ENCODE data around the gene TP53I3. TPM values are rescaled to one million over a fixed set of nuclear protein-coding genes. Genes with fewer than 3 reads are reported as not detected.
"Not testable (repeated sequence)": the region's sequence is repeated elsewhere in the genome, so short reads cannot be mapped to it uniquely, and the experiment has no call there.

The TP53I3 gene
- total RNA-seq, 3 donors from 2014 or later, result 19.2 to 24.3 (median 19.6) TPM

DNA sequence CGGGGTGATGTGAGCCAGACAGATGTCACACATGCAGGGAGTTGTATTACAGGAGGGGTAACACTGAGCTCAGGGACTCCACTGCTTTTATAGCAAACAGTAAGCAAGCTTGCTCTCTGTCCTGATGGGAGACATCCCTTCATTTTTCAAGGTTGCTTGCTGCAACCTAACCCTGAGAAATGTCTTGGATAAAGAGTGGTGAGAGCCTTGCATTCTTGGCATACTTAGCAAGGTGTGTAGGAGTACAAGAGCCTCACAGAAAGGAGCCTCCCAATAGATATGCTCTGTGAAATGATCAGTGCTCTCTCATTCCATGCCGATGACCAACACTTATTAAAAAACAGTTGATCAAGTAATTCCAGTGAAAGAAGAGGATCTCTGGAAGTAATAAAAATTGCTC is 30.4 kb upstream of the TP53I3 start:
- no peaks in the 10 kb centered on the region for H3K4me1 ChIP-seq
- intact Hi-C loops (cut with DNase I; ENCODE audit: low total_unique reads), result no loop called here
- no peak overlapping the region for H3K4me3 ChIP-seq
- TF ChIP-seq POLR2A (IDR thresholded peaks at IDR 0.05), result no peak
- H3K9me3 ChIP-seq, result peaks cover 0 to 6% of the 10 kb centered on the region in 2 donors
- no peak overlapping the region for H3K27ac ChIP-seq
- no peak for DNase-seq (ENCODE audit: low spot score in 2 of 2)
- no peaks in the 10 kb centered on the region for H3K27me3 ChIP-seq
- H3K36me3 ChIP-seq, result no peaks in the 10 kb centered on the region

DNA sequence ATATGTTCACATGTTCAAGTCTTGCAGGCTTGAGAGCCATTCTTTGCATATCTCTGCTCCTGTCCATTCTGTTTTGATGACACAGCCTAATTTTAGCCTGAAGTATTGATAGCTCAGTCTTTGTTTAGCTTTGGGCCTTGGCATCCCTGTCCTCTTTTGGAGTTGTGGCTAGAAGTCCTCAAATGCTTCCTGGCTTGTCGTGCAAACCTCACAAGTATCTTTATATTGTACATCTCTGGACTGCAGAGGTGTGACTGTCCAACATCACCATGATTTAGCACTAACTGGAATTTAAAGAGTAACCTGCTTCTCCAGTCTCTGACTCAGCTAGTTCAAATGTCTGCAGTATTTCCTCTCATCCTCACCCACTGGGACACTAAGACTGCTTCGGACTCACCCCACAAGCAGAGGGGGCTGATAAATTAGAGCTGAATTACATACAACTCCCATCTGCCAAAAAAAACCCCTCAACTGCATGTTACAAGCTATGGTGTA is 26.8 kb upstream of the TP53I3 start:
- Histone ChIP-seq H3K27me3 (no peaks in the 10 kb centered on the region), H3K4me1 (no peaks in the 10 kb centered on the region), H3K4me3 (no peak overlapping the region), H3K27ac (no peak overlapping the region), H3K9me3 (peaks cover 0 to 6% of the 10 kb centered on the region in 2 donors), H3K36me3 (no peaks in the 10 kb centered on the region)
- intact Hi-C loops (cut with DNase I; ENCODE audit: low total_unique reads), result no loop called here
- DNase-seq (ENCODE audit: low spot score in 2 of 2), result no peak
- no peak for TF ChIP-seq POLR2A (IDR thresholded peaks at IDR 0.05)

DNA sequence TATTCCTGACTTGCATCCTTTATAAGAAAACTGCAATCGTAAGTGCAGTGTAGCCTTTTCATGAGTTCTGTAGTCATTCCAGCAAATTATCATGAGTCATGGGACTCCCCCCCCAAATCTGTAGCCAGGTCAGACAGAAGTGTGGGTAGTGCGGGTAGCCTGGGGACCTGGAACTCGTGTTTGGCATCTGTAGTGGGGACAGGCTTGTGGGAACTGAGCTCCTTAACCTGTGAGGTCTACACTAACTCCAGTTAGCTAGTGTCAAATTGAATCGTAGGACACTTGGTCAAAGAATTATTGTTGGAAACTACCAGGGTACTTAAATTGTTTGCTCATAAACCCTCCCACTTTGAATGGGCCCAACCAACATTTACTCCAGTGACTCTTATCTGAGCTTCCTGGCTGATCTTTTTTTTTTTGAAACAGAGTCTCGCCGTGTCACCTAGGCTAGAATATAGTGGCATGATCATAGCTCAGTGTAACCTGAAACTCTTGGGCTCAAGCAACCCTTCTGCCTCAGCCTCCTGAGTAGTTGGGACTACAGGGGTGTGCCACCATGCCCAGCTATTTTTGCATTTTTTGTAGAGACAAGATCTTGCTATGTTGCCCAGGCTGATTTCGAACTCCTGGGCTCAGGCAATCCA is 26.1 kb upstream of the TP53I3 start:
- Histone ChIP-seq H3K36me3 (no peaks in the 10 kb centered on the region), H3K27me3 (no peaks in the 10 kb centered on the region), H3K4me3 (no peak overlapping the region), H3K27ac (no peak overlapping the region), H3K9me3 (peaks cover 0 to 6% of the 10 kb centered on the region in 2 donors), H3K4me1 (no peaks in the 10 kb centered on the region)
- intact Hi-C loops (cut with DNase I; ENCODE audit: low total_unique reads), result no loop called here
- TF ChIP-seq POLR2AphosphoS5 (IDR thresholded peaks at IDR 0.05) (no peak), POLR2A (IDR thresholded peaks at IDR 0.05) (no peak)
- TF ChIP-seq, protein P1, sequence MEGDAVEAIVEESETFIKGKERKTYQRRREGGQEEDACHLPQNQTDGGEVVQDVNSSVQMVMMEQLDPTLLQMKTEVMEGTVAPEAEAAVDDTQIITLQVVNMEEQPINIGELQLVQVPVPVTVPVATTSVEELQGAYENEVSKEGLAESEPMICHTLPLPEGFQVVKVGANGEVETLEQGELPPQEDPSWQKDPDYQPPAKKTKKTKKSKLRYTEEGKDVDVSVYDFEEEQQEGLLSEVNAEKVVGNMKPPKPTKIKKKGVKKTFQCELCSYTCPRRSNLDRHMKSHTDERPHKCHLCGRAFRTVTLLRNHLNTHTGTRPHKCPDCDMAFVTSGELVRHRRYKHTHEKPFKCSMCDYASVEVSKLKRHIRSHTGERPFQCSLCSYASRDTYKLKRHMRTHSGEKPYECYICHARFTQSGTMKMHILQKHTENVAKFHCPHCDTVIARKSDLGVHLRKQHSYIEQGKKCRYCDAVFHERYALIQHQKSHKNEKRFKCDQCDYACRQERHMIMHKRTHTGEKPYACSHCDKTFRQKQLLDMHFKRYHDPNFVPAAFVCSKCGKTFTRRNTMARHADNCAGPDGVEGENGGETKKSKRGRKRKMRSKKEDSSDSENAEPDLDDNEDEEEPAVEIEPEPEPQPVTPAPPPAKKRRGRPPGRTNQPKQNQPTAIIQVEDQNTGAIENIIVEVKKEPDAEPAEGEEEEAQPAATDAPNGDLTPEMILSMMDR (IDR thresholded peaks at IDR 0.05), result no peak
- no peak for DNase-seq (ENCODE audit: low spot score in 2 of 2)

DNA sequence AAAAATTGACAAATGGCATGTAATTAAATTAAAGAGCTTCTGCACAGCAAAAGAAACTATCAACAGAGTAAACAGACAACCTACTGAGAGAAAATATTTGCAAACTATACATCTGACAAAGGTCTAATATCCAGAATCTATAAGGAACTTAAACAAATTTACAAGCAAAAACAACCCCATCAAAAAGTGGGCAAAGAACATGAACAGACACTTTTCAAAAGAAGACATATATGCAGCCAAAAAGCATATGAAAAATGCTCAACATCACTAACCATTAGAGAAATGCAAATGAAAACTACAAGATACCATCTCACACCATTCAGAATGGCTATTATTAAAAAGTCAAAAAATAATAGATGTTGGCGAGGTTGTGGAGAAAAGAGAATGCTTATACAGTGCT is 24.8 kb upstream of the TP53I3 start:
- H3K27me3 ChIP-seq; DNase-seq (ENCODE audit: low spot score in 2 of 2); H3K4me1 ChIP-seq; H3K4me3 ChIP-seq; intact Hi-C loops (cut with DNase I; ENCODE audit: low total_unique reads); H3K36me3 ChIP-seq; H3K9me3 ChIP-seq; H3K27ac ChIP-seq: not testable (repeated sequence)

DNA sequence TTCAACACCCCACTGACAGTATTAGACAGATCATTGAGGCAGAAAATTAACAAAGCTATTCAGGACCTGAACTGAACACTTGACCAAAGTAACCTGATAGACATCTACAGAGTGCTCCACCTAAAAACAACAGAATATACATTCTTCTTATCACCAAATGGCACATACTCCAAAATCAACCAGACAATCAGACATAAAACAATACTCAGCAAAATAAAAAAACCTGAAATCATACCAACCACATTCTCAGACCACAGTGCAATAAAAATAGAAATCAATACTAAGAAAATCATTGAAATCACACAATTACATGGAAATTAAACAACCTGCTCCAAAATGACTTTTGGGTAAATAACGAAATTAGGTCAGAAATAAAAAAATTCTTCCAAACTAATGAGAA is 22.7 kb upstream of the TP53I3 start:
- no peak for DNase-seq (ENCODE audit: low spot score in 2 of 2)
- Histone ChIP-seq H3K27ac (no peak overlapping the region), H3K4me3 (no peak overlapping the region), H3K4me1 (no peaks in the 10 kb centered on the region), H3K9me3 (no peaks in the 10 kb centered on the region), H3K27me3 (no peaks in the 10 kb centered on the region), H3K36me3 (no peaks in the 10 kb centered on the region)
- TF ChIP-seq, protein P1 (IDR thresholded peaks at IDR 0.05), result no peak
- TF ChIP-seq POLR2AphosphoS5 (IDR thresholded peaks at IDR 0.05) (no peak), POLR2A (IDR thresholded peaks at IDR 0.05) (no peak)
- intact Hi-C loops (cut with DNase I; ENCODE audit: low total_unique reads), result no loop called here

DNA sequence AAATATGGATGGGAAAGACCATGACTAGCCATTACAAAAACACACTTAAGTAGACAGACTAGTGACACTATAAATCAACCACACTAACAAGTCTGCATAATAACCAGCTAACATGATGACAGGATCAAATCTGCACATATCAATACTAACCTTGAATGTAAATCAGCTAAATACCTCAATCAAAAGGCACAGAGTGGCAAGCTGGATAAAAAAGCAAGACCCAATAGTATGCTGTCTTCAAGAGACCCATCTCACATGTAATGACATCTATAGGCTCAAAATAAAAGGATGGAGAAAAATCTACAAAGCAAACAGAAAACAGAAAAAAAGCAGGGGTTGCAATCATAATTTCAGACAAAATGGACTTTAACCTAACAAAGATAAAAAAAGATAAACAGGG is 22.2 kb upstream of the TP53I3 start:
- Histone ChIP-seq H3K27ac (no peak overlapping the region), H3K4me1 (no peaks in the 10 kb centered on the region), H3K9me3 (no peaks in the 10 kb centered on the region), H3K27me3 (no peaks in the 10 kb centered on the region), H3K4me3 (no peak overlapping the region), H3K36me3 (no peaks in the 10 kb centered on the region)
- intact Hi-C loops (cut with DNase I; ENCODE audit: low total_unique reads), result no loop called here
- DNase-seq (ENCODE audit: low spot score in 2 of 2), result no peak
- TF ChIP-seq, protein P1 (IDR thresholded peaks at IDR 0.05), result no peak
- TF ChIP-seq POLR2AphosphoS5 (IDR thresholded peaks at IDR 0.05) (no peak), POLR2A (IDR thresholded peaks at IDR 0.05) (no peak)

Measured in breast epithelium (tissue), 4 donors.